ENCODE results near the gene TRIM21. TPM values are rescaled to one million over a fixed set of nuclear protein-coding genes. Genes with fewer than 3 reads are reported as not detected.

The TRIM21 gene
- polyA plus RNA-seq, 1 donor from 2014 or later = 0.11 TPM

DNA sequence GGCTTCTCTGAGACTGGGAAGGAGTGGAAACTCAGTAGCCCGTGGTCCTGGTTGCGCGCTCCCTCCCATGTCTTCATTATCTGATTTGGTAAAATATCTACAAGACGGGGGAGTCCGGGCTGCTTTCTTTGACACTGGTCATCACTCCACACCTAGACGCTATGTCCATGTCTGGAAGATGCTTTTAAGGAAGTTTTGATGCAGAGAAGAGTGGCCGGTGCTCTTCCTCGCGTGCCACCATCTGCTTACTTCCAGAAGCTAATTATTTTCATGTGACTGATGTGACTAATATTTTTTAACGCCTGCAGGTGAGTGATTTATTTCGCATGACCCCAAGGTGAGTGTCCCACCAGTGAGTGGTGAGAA is 339 bp upstream of the TRIM21 start:
- Histone ChIP-seq H2AFZ (ENCODE audit: low read depth, low read length) (no peak overlapping the region), H3F3A (ENCODE audit: insufficient read depth, low read length, poor library complexity, severe bottlenecking) (no peaks in the 10 kb centered on the region), H3K9me3 (ENCODE audit: low read length) (no peaks in the 10 kb centered on the region), H3K27ac (ENCODE audit: low read length) (no peak overlapping the region), H4K20me1 (ENCODE audit: insufficient read depth) (no peaks in the 10 kb centered on the region), H3K79me2 (replicated peaks; ENCODE audit: insufficient read depth, low read length) (no peaks in the 10 kb centered on the region), H3K9me2 (ENCODE audit: insufficient read depth, low read length) (no peaks in the 10 kb centered on the region), H3K4me2 (ENCODE audit: low read length) (no peak overlapping the region), H3K9ac (ENCODE audit: low read length) (no peak overlapping the region), H3K4me3 (ENCODE audit: low read length) (peak overlapping the region; percentile 57), H3K36me3 (ENCODE audit: insufficient read depth, low read length) (no peaks in the 10 kb centered on the region), H3K27me3 (ENCODE audit: insufficient read depth, low read depth, low read length) (no peaks in the 10 kb centered on the region)
- TF ChIP-seq CTCF (IDR thresholded peaks at IDR 0.05; ENCODE audit: poor library complexity, severe bottlenecking) (no peak), SMC3 (conservative IDR thresholded peaks at IDR 0.05; ENCODE audit: poor library complexity) (no peak), POLR2AphosphoS5 (IDR thresholded peaks at IDR 0.05) (no peak), MXI1 (conservative IDR thresholded peaks at IDR 0.05; ENCODE audit: poor library complexity, severe bottlenecking) (no peak), RAD21 (conservative IDR thresholded peaks at IDR 0.05) (no peak), TAF1 (IDR thresholded peaks at IDR 0.05; ENCODE audit: low read depth) (no peak), EP300 (conservative IDR thresholded peaks at IDR 0.05; ENCODE audit: poor library complexity, severe bottlenecking) (no peak), EZH2 (IDR thresholded peaks at IDR 0.05; ENCODE audit: borderline replicate concordance, insufficient read depth, low read length, poor library complexity, severe bottlenecking) (no peak)
- TF ChIP-seq, protein P1, sequence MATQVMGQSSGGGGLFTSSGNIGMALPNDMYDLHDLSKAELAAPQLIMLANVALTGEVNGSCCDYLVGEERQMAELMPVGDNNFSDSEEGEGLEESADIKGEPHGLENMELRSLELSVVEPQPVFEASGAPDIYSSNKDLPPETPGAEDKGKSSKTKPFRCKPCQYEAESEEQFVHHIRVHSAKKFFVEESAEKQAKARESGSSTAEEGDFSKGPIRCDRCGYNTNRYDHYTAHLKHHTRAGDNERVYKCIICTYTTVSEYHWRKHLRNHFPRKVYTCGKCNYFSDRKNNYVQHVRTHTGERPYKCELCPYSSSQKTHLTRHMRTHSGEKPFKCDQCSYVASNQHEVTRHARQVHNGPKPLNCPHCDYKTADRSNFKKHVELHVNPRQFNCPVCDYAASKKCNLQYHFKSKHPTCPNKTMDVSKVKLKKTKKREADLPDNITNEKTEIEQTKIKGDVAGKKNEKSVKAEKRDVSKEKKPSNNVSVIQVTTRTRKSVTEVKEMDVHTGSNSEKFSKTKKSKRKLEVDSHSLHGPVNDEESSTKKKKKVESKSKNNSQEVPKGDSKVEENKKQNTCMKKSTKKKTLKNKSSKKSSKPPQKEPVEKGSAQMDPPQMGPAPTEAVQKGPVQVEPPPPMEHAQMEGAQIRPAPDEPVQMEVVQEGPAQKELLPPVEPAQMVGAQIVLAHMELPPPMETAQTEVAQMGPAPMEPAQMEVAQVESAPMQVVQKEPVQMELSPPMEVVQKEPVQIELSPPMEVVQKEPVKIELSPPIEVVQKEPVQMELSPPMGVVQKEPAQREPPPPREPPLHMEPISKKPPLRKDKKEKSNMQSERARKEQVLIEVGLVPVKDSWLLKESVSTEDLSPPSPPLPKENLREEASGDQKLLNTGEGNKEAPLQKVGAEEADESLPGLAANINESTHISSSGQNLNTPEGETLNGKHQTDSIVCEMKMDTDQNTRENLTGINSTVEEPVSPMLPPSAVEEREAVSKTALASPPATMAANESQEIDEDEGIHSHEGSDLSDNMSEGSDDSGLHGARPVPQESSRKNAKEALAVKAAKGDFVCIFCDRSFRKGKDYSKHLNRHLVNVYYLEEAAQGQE (IDR thresholded peaks at IDR 0.05; ENCODE audit: borderline replicate concordance) = no peak

GRCh38 chr11:4388221-4388620 is 5.3 kb downstream of the TRIM21 start:
- H3K9ac ChIP-seq (ENCODE audit: low read length) = no peak overlapping the region
- H3K4me3 ChIP-seq (ENCODE audit: low read length) = no peak overlapping the region
- H3K27ac ChIP-seq (ENCODE audit: low read length) = no peak overlapping the region
- no peak overlapping the region for H2AFZ ChIP-seq (ENCODE audit: low read depth, low read length)
- no peaks in the 10 kb centered on the region for H3K9me3 ChIP-seq (ENCODE audit: low read length)
- H3K9me2 ChIP-seq (ENCODE audit: insufficient read depth, low read length) = no peaks in the 10 kb centered on the region
- no peaks in the 10 kb centered on the region for H4K20me1 ChIP-seq (ENCODE audit: insufficient read depth)
- TF ChIP-seq, protein P1 (IDR thresholded peaks at IDR 0.05; ENCODE audit: borderline replicate concordance) = no peak
- TF ChIP-seq RAD21 (conservative IDR thresholded peaks at IDR 0.05) = no peak
- TF ChIP-seq EZH2 (IDR thresholded peaks at IDR 0.05; ENCODE audit: borderline replicate concordance, insufficient read depth, low read length, poor library complexity, severe bottlenecking) = no peak
- no peak for TF ChIP-seq MXI1 (conservative IDR thresholded peaks at IDR 0.05; ENCODE audit: poor library complexity, severe bottlenecking)
- no peak for TF ChIP-seq SMC3 (conservative IDR thresholded peaks at IDR 0.05; ENCODE audit: poor library complexity)
- TF ChIP-seq EP300 (conservative IDR thresholded peaks at IDR 0.05; ENCODE audit: poor library complexity, severe bottlenecking) = no peak
- TF ChIP-seq POLR2AphosphoS5 (IDR thresholded peaks at IDR 0.05) = no peak
- TF ChIP-seq TAF1 (IDR thresholded peaks at IDR 0.05; ENCODE audit: low read depth) = no peak
- no peak overlapping the region for H3K4me2 ChIP-seq (ENCODE audit: low read length)
- H3F3A ChIP-seq (ENCODE audit: insufficient read depth, low read length, poor library complexity, severe bottlenecking) = no peaks in the 10 kb centered on the region
- H3K27me3 ChIP-seq (ENCODE audit: insufficient read depth, low read depth, low read length) = no peaks in the 10 kb centered on the region
- H3K79me2 ChIP-seq (replicated peaks; ENCODE audit: insufficient read depth, low read length) = no peaks in the 10 kb centered on the region
- no peaks in the 10 kb centered on the region for H3K36me3 ChIP-seq (ENCODE audit: insufficient read depth, low read length)
